CD8-positive, alpha-beta memory T cell (primary cell): Measurements from ENCODE around the gene CCDC18. TPM values are rescaled to one million over a fixed set of nuclear protein-coding genes. Genes with fewer than 3 reads are reported as not detected.

Experiments used
- CTCF ChIA-PET: fragments of 350-600 bp; sonication (Branson Sonifier 250); formaldehyde crosslinking; loops from one replicate; lab custom pipeline; 2021; ENCODE audit warnings: antibody characterized with exemption; lab: Charles Lee
- POLR2A ChIA-PET: fragments of 350-600 bp; sonication (Branson Sonifier 250); formaldehyde crosslinking; loops from one replicate; lab custom pipeline; 2021; ENCODE audit warnings: antibody characterized with exemption; lab: Charles Lee
- DNase-seq, 5 donors: peaks; one replicate each; pipeline versions ENCODE4 v3.0.0 to v3.0.0-alpha.2; 2020 to 2022; ENCODE audit warnings: mixed read lengths in 1 of 5
- H3K27ac ChIP-seq: one replicate; pipeline ENCODE4 v1.7.0; 2013; ENCODE audit warnings: low read depth, mild to moderate bottlenecking, low read length, moderate library complexity
- H3K27me3 ChIP-seq: 2 replicates; pipeline ENCODE4 v1.7.0; 2013; ENCODE audit warnings: low read length, mild to moderate bottlenecking; ENCODE audit not compliant: insufficient read depth, poor library complexity, severe bottlenecking
- H3K36me3 ChIP-seq: 2 replicates; pipeline ENCODE4 v1.7.0; 2013; ENCODE audit warnings: mild to moderate bottlenecking, low read length, moderate library complexity; ENCODE audit not compliant: insufficient read depth
- H3K4me1 ChIP-seq: 2 replicates; pipeline ENCODE4 v1.7.0; 2013; ENCODE audit warnings: mild to moderate bottlenecking, low read length, moderate library complexity; ENCODE audit not compliant: insufficient read depth
- H3K4me3 ChIP-seq: 2 replicates; pipeline ENCODE4 v1.7.0; 2013; ENCODE audit warnings: mild to moderate bottlenecking, low read length
- H3K9me3 ChIP-seq: 2 replicates; pipeline ENCODE4 v1.7.0; 2013; ENCODE audit warnings: mild to moderate bottlenecking, low read length
- H3K27ac Mint-ChIP-seq, 8 donors: one replicate each; pipeline ENCODE4 v1.8.0; 2020 to 2021; ENCODE audit warnings: mixed read lengths in 8 of 8, mild to moderate bottlenecking in 6 of 8, inconsistent platforms in 3 of 8, moderate library complexity in 3 of 8
- H3K27me3 Mint-ChIP-seq, 2 donors: one replicate each; pipeline ENCODE4 v1.8.0; 2020 to 2021; ENCODE audit warnings: mixed read lengths in 2 of 2, mild to moderate bottlenecking in 1 of 2, moderate library complexity in 1 of 2
- H3K36me3 Mint-ChIP-seq, 3 donors: one replicate each; pipeline ENCODE4 v1.8.0; 2020 to 2021; ENCODE audit warnings: mixed read lengths in 3 of 3, inconsistent platforms in 1 of 3, mild to moderate bottlenecking in 1 of 3
- H3K4me1 Mint-ChIP-seq, 3 donors: one replicate each; pipeline ENCODE4 v1.8.0; 2020 to 2021; ENCODE audit warnings: mixed read lengths in 3 of 3, inconsistent platforms in 1 of 3, mild to moderate bottlenecking in 1 of 3
- H3K4me3 Mint-ChIP-seq, 7 donors: one replicate each; pipeline ENCODE4 v1.8.0; 2020 to 2021; ENCODE audit warnings: mixed read lengths in 7 of 7, mild to moderate bottlenecking in 6 of 7, moderate library complexity in 4 of 7, inconsistent platforms in 2 of 7
- H3K9me3 Mint-ChIP-seq, 5 donors: one replicate each; pipeline ENCODE4 v1.8.0; 2020 to 2022; ENCODE audit warnings: mixed read lengths in 5 of 5, mild to moderate bottlenecking in 3 of 5, moderate library complexity in 2 of 5, inconsistent platforms in 1 of 5
- polyA plus RNA-seq: library from polyadenylated mRNA; unstranded; fragments of 300-500 nt; fragmentation: Illumina TruSeq; gene quantifications from one replicate; pipeline ENCODE4 v1.2.3, GENCODE V29; 2021
- total RNA-seq, 2 experiments: library from RNA; stranded (reverse); gene quantifications; one replicate each; pipeline ENCODE4 v1.2.3, GENCODE V29; 2021

CCDC18 gene
- total and polyA plus RNA-seq, 3 experiments from 2014 or later, result 9.6 to 11.5 (median 10.7) TPM

DNA sequence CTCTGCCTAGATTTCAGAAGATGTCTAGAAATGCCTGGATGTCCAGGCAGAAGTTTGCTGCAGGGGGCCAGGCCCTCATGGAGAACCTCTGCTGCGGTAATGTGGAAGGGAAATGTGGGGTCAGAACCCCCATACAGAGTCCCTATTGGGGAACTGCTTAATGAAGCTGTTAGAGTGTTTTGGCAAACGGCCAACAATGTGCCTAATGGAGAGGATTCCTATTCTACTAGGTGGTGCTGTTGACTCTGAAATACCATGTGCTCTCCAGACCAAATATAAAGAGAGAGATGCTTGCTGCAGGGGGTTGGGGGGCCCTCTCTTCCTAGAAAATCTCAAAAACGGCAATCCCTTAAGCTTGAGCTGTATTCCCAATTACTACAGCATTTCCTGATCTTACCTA is 108.0 kb downstream of the CCDC18 start:
- Histone ChIP-seq H3K36me3 (no peaks in the 10 kb centered on the region), H3K27me3 (no peaks in the 10 kb centered on the region), H3K4me3 (no peak overlapping the region), H3K27ac (no peak overlapping the region), H3K4me1 (no peaks in the 10 kb centered on the region), H3K9me3 (no peaks in the 10 kb centered on the region)
- Mint-ChIP-seq H3K27me3 (no peaks in the 10 kb centered on the region), H3K4me1 (no peaks in the 10 kb centered on the region), H3K4me3 (no peak overlapping the region), H3K36me3 (peaks cover 44 to 79% (median 63%) of the 10 kb centered on the region in 3 donors), H3K27ac (no peak overlapping the region), H3K9me3 (peaks cover 0 to 3% (median 1%) of the 10 kb centered on the region in 5 donors)
- no peak for DNase-seq
- CTCF ChIA-PET, result no interaction called here
- POLR2A ChIA-PET, result interaction anchor here (0.6 kb wide), 1 partner anchor 10 kb away, joined by 4 read pairs; no protein-coding TSS in a partner anchor

DNA sequence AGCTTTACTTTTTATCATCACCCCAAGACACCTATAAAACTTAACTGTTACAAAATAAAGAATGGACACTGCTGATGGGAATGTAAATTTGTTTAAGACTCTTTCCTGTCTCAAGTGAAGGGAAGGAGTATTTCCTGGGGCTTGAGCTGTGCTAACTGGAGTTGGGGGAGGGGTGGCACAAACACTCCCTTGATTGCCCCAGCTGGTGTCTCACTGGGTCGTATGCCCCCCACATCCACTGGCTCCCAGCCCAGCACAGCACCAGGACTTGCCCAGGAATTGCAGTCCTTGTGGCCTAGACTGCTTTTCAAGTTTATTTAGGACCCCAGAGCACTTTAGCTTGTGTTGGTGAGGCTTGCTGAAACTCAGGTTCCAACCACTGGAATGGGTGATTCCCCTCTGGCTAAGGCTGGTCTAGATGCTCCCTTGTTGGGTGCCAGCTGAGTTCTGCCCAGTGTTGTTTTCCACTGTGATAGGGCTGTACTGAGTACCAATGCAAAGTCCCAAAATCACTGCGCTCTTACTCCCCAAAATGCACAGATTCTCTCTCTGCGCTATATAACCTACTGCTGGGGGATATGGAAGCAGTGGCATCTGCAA is 116.1 kb downstream of the CCDC18 start:
- no peaks in the 10 kb centered on the region for H3K36me3 ChIP-seq
- Mint-ChIP-seq H3K27ac (peak overlapping the region in 1 of 8 donors; percentile 20), H3K27me3 (no peaks in the 10 kb centered on the region), H3K4me1 (no peaks in the 10 kb centered on the region), H3K4me3 (no peak overlapping the region), H3K36me3 (peaks cover 15 to 45% (median 30%) of the 10 kb centered on the region in 3 donors), H3K9me3 (no peaks in the 10 kb centered on the region)
- CTCF ChIA-PET, result no interaction called here
- no peak overlapping the region for H3K4me3 ChIP-seq
- no peaks in the 10 kb centered on the region for H3K4me1 ChIP-seq
- H3K27me3 ChIP-seq, result no peaks in the 10 kb centered on the region
- no peak for DNase-seq
- POLR2A ChIA-PET, result no interaction called here
- H3K9me3 ChIP-seq, result no peaks in the 10 kb centered on the region
- H3K27ac ChIP-seq, result no peak overlapping the region

DNA sequence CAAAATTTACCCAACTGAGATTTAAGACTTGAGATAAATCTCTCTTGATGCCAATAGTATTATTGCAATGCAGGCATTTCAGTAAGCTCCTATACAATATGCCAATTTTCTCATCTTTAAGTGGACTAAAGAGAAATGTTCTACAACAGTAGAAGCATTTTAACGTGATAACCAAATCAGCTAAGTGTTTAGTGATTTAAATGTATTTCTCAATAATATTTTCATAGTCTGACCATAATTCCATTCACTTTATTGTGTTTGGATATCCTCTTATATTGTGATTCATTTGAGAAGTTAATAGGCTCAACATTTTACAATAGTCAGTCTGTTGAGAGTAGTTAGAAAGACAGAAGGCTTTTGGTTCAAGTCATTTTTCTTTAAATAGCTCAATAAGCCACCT is 120.6 kb downstream of the CCDC18 start:
- no peak for DNase-seq
- Mint-ChIP-seq H3K4me1 (peaks cover 0 to 4% (median 0%) of the 10 kb centered on the region in 3 donors), H3K27me3 (no peaks in the 10 kb centered on the region), H3K27ac (no peak overlapping the region), H3K9me3 (no peaks in the 10 kb centered on the region), H3K4me3 (no peak overlapping the region), H3K36me3 (peaks cover 6 to 35% (median 7%) of the 10 kb centered on the region in 3 donors)
- Histone ChIP-seq H3K9me3 (no peaks in the 10 kb centered on the region), H3K4me1 (no peaks in the 10 kb centered on the region), H3K36me3 (no peaks in the 10 kb centered on the region), H3K27me3 (no peaks in the 10 kb centered on the region), H3K27ac (no peak overlapping the region), H3K4me3 (no peak overlapping the region)
- POLR2A ChIA-PET, result no interaction called here
- CTCF ChIA-PET, result no interaction called here

DNA sequence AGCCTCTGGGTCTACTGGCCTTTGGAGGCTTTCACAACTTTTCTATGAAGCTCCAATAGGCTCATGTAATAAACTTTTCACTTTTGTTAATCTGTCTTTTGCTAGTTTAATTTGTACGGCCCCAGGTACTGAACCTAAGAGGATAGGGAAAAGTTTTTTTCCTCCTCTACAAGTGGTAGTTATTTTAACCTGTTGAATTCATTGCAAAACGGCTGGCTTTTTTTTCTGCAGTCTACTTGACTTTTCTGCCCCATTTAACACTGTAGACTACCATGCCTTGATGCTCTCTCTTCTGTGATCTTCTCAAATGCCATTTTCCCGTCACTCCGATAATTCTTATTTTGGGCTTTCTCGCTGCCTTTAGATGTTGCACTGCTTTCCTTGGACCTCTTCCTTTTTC is 121.6 kb downstream of the CCDC18 start:
- H3K27me3 ChIP-seq, result no peaks in the 10 kb centered on the region
- CTCF ChIA-PET, result no interaction called here

DNA sequence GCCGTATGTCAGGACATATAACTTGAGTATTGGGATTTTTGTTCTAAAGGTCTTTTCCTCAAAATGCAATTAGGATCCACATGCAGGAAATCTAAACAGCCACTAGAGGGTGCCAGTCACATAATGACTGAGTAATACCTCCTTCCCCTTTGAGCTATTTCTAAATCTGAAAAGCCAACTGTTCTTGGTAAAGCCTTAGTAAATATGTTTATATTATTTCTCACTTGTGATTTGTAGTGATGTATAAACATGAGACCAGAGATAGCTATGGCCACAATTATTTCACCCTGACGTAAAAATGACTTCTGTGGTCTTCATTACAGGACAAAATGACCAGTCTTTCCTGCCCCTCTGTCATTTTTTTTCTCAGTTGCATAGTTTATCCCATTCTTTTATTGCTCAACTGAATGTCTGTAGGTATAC is 124.2 kb downstream of the CCDC18 start:
- H3K9me3 ChIP-seq, result no peaks in the 10 kb centered on the region
- POLR2A ChIA-PET, result interaction anchor here (1.0 kb wide), 1 partner anchor 41 kb away, joined by 4 read pairs; the partner anchor contains the start of gene DR1
- CTCF ChIA-PET, result interaction anchor here (0.5 to 2.1 kb wide), 29 partner anchors 10 to 543 kb away, joined by 3 to 24 read pairs (median 4); partner anchors contain the start of genes DR1 and MTF2
- DNase-seq, result peak in 4 of 5 donors; percentile 12 to 62 (median 36)
- H3K27ac ChIP-seq, result no peak overlapping the region
- H3K36me3 ChIP-seq, result no peaks in the 10 kb centered on the region
- no peak overlapping the region for H3K4me3 Mint-ChIP-seq
- H3K27me3 Mint-ChIP-seq, result no peaks in the 10 kb centered on the region
- H3K4me1 ChIP-seq, result no peaks in the 10 kb centered on the region
- H3K9me3 Mint-ChIP-seq, result no peaks in the 10 kb centered on the region
- H3K4me3 ChIP-seq, result no peak overlapping the region
- peaks cover 0 to 4% (median 0%) of the 10 kb centered on the region in 3 donors for H3K4me1 Mint-ChIP-seq
- no peak overlapping the region for H3K27ac Mint-ChIP-seq
- no peaks in the 10 kb centered on the region for H3K27me3 ChIP-seq
- peaks cover 2 to 21% (median 3%) of the 10 kb centered on the region in 3 donors for H3K36me3 Mint-ChIP-seq

More for the DNA sequence above, 121.6 kb downstream of the CCDC18 start:
- no peaks in the 10 kb centered on the region for H3K9me3 ChIP-seq
- POLR2A ChIA-PET, result no interaction called here
- Mint-ChIP-seq H3K36me3 (peaks cover 6 to 30% (median 7%) of the 10 kb centered on the region in 3 donors), H3K27ac (no peak overlapping the region), H3K4me3 (no peak overlapping the region), H3K9me3 (no peaks in the 10 kb centered on the region), H3K27me3 (no peaks in the 10 kb centered on the region), H3K4me1 (peaks cover 0 to 4% (median 0%) of the 10 kb centered on the region in 3 donors)
- H3K4me1 ChIP-seq, result no peaks in the 10 kb centered on the region
- no peaks in the 10 kb centered on the region for H3K36me3 ChIP-seq
- DNase-seq, result no peak
- H3K27ac ChIP-seq, result no peak overlapping the region
- no peak overlapping the region for H3K4me3 ChIP-seq

DNA sequence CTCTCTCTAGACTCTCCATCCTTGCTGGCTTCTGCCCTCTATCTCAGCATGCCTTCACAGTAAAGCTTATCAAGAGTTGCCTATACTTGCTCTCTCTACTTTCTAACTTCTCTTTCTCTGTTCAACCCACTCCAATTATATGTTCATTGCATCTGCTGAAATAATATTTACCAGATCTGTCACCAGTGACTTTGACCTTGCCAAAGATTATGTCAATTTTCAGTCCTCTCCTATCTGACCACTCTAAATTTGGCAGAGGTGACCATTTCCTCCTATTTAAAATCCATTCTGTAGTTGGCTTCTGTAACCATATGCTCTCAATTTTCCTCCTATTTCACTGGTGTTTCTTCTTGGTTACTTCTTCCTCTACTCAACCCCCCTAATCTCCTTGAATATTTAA is 126.4 kb downstream of the CCDC18 start:
- CTCF ChIA-PET, result interaction anchor here (1.5 kb wide), 1 partner anchor 39 kb away, joined by 9 read pairs; the partner anchor contains the start of gene DR1
- no peaks in the 10 kb centered on the region for H3K27me3 Mint-ChIP-seq
- Histone ChIP-seq H3K27me3 (no peaks in the 10 kb centered on the region), H3K27ac (no peak overlapping the region), H3K4me3 (no peak overlapping the region), H3K4me1 (no peaks in the 10 kb centered on the region), H3K36me3 (no peaks in the 10 kb centered on the region), H3K9me3 (no peaks in the 10 kb centered on the region)
- no peaks in the 10 kb centered on the region for H3K9me3 Mint-ChIP-seq
- peaks cover under 1 to 21% (median 7%) of the 10 kb centered on the region in 3 donors for H3K36me3 Mint-ChIP-seq
- no peak overlapping the region for H3K27ac Mint-ChIP-seq
- DNase-seq, result no peak
- POLR2A ChIA-PET, result no interaction called here
- H3K4me1 Mint-ChIP-seq, result peaks cover 0 to 4% (median 0%) of the 10 kb centered on the region in 3 donors
- no peak overlapping the region for H3K4me3 Mint-ChIP-seq

DNA sequence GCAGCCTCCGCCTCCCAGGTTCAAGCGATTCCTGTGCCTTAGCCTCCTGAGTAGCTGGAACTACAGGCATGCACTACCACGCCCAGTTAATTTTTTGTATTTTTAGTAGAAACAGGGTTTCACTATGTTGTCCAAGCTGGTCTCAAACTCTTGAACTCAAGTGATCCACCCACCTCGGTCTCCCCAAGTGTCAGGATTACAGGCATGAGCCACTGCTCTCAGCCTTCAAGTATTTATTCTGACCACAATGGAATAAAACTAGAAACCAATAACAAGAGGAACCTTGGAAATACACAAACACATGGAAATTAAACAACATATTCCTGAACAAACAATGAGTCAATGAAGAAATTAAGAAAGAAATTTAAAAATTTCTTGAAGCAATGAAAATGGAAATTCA is 132.5 kb downstream of the CCDC18 start:
- no peak for DNase-seq
- Mint-ChIP-seq H3K4me3 (no peak overlapping the region), H3K9me3 (no peaks in the 10 kb centered on the region), H3K36me3 (peaks cover 6 to 31% (median 14%) of the 10 kb centered on the region in 3 donors), H3K27ac (no peak overlapping the region), H3K4me1 (peaks cover 0 to 1% (median 0%) of the 10 kb centered on the region in 3 donors), H3K27me3 (no peaks in the 10 kb centered on the region)
- Histone ChIP-seq H3K36me3 (no peaks in the 10 kb centered on the region), H3K9me3 (no peaks in the 10 kb centered on the region), H3K27me3 (no peaks in the 10 kb centered on the region), H3K4me1 (no peaks in the 10 kb centered on the region), H3K4me3 (no peak overlapping the region), H3K27ac (no peak overlapping the region)
- POLR2A ChIA-PET, result no interaction called here
- CTCF ChIA-PET, result no interaction called here

DNA sequence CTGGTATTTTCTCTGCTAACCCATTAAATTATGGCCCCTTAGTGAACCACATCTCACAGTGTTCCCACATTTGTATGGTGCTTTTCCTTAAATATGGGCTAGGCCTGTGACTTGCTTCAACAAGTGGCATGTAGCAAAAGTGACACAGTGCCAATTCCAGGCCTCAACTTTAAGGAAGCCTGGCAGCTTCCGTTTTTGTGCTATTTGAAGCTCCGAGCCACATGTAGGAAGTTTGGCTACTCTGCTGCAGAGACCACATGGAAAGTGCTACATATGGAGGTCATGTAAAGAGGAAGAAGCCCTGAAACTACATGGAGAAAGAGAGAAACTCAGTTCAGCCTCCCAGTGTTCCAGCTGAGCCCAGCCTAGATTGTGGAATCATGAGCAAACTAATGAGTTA is 136.7 kb downstream of the CCDC18 start:
- H3K36me3 ChIP-seq, result no peaks in the 10 kb centered on the region
- no peak for DNase-seq
- no peak overlapping the region for H3K27ac Mint-ChIP-seq
- no peak overlapping the region for H3K4me3 Mint-ChIP-seq
- CTCF ChIA-PET, result no interaction called here
- no peak overlapping the region for H3K4me3 ChIP-seq
- no peak overlapping the region for H3K27ac ChIP-seq
- peaks cover 7 to 16% (median 14%) of the 10 kb centered on the region in 3 donors for H3K36me3 Mint-ChIP-seq
- peaks cover 0 to 1% (median 0%) of the 10 kb centered on the region in 3 donors for H3K4me1 Mint-ChIP-seq
- no peaks in the 10 kb centered on the region for H3K27me3 Mint-ChIP-seq
- no peaks in the 10 kb centered on the region for H3K9me3 Mint-ChIP-seq
- no peaks in the 10 kb centered on the region for H3K4me1 ChIP-seq
- H3K27me3 ChIP-seq, result no peaks in the 10 kb centered on the region
- POLR2A ChIA-PET, result no interaction called here
- H3K9me3 ChIP-seq, result no peaks in the 10 kb centered on the region
